H1 (cell line): ENCODE measurements around the gene MCM3. TPM values are rescaled to one million over a fixed set of nuclear protein-coding genes. Genes with fewer than 3 reads are reported as not detected.

Experiments used
- CTCF ChIA-PET: fragments of 300-600 bp; sonication (Branson Sonifier 250); formaldehyde crosslinking; loops from one replicate; lab custom pipeline; 2021; ENCODE audit not compliant: partially characterized antibody; lab: Charles Lee
- POLR2A ChIA-PET: fragments of 300-600 bp; sonication (Branson Sonifier 250); formaldehyde crosslinking; loops from one replicate; lab custom pipeline; 2021; ENCODE audit warnings: inconsistent platforms; ENCODE audit not compliant: partially characterized antibody; lab: Charles Lee
- DNase-seq, 2 experiments: peaks; one replicate each; pipeline versions ENCODE4 v3.0.0 to v3.0.0-alpha.2; 2010 to 2022; ENCODE audit warnings: low spot score in 2 of 2, low read depth in 1 of 2, mixed read lengths in 1 of 2
- FAIRE-seq: peaks from 2 replicates; lab custom pipeline; 2011; peaks lifted over from hg19 to GRCh38; lab: Jason Lieb, UNC
- H2AFZ ChIP-seq: 2 replicates; pipeline ENCODE4 v1.8.1; 2012; ENCODE audit warnings: low read length, inconsistent platforms
- H2AK5ac ChIP-seq: 2 replicates; pipeline ENCODE4 v1.6.1; 2013; ENCODE audit warnings: low read depth, low read length
- H2BK120ac ChIP-seq: replicated peaks from 2 replicates; pipeline ENCODE3; 2013; ENCODE audit warnings: low read depth, low read length, inconsistent platforms
- H2BK12ac ChIP-seq: 2 replicates; pipeline ENCODE4 v1.6.1; 2013; ENCODE audit warnings: low read depth, low read length
- H2BK15ac ChIP-seq: 2 replicates; pipeline ENCODE4 v1.6.1; 2013; ENCODE audit warnings: low read length
- H2BK20ac ChIP-seq: 2 replicates; pipeline ENCODE4 v1.6.1; 2013; ENCODE audit warnings: low read length
- H2BK5ac ChIP-seq: 2 replicates; pipeline ENCODE4 v1.6.1; 2013; ENCODE audit warnings: low read depth, low read length
- H3K14ac ChIP-seq: 2 replicates; pipeline ENCODE4 v1.6.1; 2013; ENCODE audit warnings: inconsistent platforms; ENCODE audit not compliant: insufficient read length
- H3K18ac ChIP-seq: 2 replicates; pipeline ENCODE4 v1.6.1; 2013; ENCODE audit warnings: low read length; ENCODE audit errors: extremely low read depth
- H3K23ac ChIP-seq: 2 replicates; pipeline ENCODE4 v1.6.1; 2013; ENCODE audit warnings: inconsistent platforms; ENCODE audit not compliant: insufficient read length
- H3K23me2 ChIP-seq: 2 replicates; pipeline ENCODE4 v1.6.1; 2013; ENCODE audit warnings: low read depth, low read length
- H3K27ac ChIP-seq: 2 replicates; pipeline ENCODE4 v1.6.1; 2011; ENCODE audit warnings: low read depth, low read length, inconsistent platforms
- H3K27me3 ChIP-seq, 4 experiments: replicated peaks in 1 of 4; 1 replicate in 1 of 4; 2 replicates in 3 of 4; pipeline versions ENCODE4 v1.6.1 to v1.8.1; 2011 to 2013; ENCODE audit warnings: low read length in 3 of 4, mild to moderate bottlenecking in 3 of 4, inconsistent platforms in 2 of 4, mixed read lengths in 2 of 4, moderate library complexity in 1 of 4; ENCODE audit not compliant: control insufficient read depth in 3 of 4, insufficient read depth in 3 of 4; ENCODE audit errors: extremely low read depth in 1 of 4
- H3K36me3 ChIP-seq, 4 experiments: 2 replicates each; pipeline versions ENCODE4 v1.6.1 to v1.8.1; 2011 to 2013; ENCODE audit warnings: mild to moderate bottlenecking in 4 of 4, low read length in 3 of 4, moderate library complexity in 2 of 4, control low read depth in 1 of 4, inconsistent platforms in 1 of 4; ENCODE audit not compliant: insufficient read depth in 4 of 4, control insufficient read depth in 2 of 4
- H3K4ac ChIP-seq: replicated peaks from 2 replicates; pipeline ENCODE3; 2013; ENCODE audit warnings: low read length, low read depth, mixed read lengths, inconsistent platforms; ENCODE audit not compliant: insufficient read length
- H3K4me1 ChIP-seq, 4 experiments: replicated peaks in 1 of 4; 1 replicate in 1 of 4; 2 replicates in 3 of 4; pipeline versions ENCODE4 v1.6.1 to v1.8.1; 2011 to 2013; ENCODE audit warnings: low read length in 3 of 4, inconsistent platforms in 2 of 4, mixed read lengths in 1 of 4; ENCODE audit not compliant: insufficient read depth in 4 of 4, control insufficient read depth in 3 of 4
- H3K4me2 ChIP-seq, 2 experiments: 2 replicates each; pipeline versions ENCODE4 v1.6.1 to v1.8.1; 2011 to 2013; ENCODE audit warnings: low read depth in 2 of 2, low read length in 2 of 2, control low read depth in 1 of 2, inconsistent platforms in 1 of 2, mild to moderate bottlenecking in 1 of 2; ENCODE audit not compliant: insufficient read depth in 1 of 2
- H3K4me3 ChIP-seq, 4 experiments: fragments of 200-600, 300-600 bp in 1 of 4; sonication (generic), shearing (Covaris generic), sonication (Bioruptor Twin) in 1 of 4; 2 replicates each; pipeline versions ENCODE4 v1.5.1 to v1.8.1; 2011 to 2016; ENCODE audit warnings: low read length in 4 of 4, low read depth in 3 of 4, control low read depth in 2 of 4, inconsistent platforms in 2 of 4, mild to moderate bottlenecking in 2 of 4, mixed read lengths in 1 of 4, moderate library complexity in 1 of 4; ENCODE audit not compliant: insufficient read depth in 2 of 4; ENCODE audit errors: extremely low read depth in 1 of 4
- H3K56ac ChIP-seq: replicated peaks from 2 replicates; pipeline ENCODE3; 2013; ENCODE audit warnings: low read depth, mild to moderate bottlenecking, mixed read lengths, low read length, inconsistent platforms; ENCODE audit not compliant: insufficient read length
- H3K79me1 ChIP-seq: 2 replicates; pipeline ENCODE4 v1.6.1; 2013; ENCODE audit warnings: low read depth, low read length, control low read depth
- H3K79me2 ChIP-seq, 2 experiments: 2 replicates each; pipeline versions ENCODE4 v1.6.1 to v1.8.1; 2012 to 2013; ENCODE audit warnings: low read length in 2 of 2, mild to moderate bottlenecking in 2 of 2, inconsistent platforms in 1 of 2; ENCODE audit not compliant: insufficient read depth in 2 of 2, control insufficient read depth in 1 of 2
- H3K9ac ChIP-seq, 4 experiments: replicated peaks in 1 of 4; 1 replicate in 1 of 4; 2 replicates in 3 of 4; pipeline versions ENCODE4 v1.6.1 to v1.8.1; 2011 to 2013; ENCODE audit warnings: low read depth in 3 of 4, low read length in 3 of 4, control low read depth in 2 of 4, mild to moderate bottlenecking in 2 of 4, moderate library complexity in 2 of 4, inconsistent platforms in 1 of 4; ENCODE audit errors: extremely low read depth in 1 of 4
- H3K9me3 ChIP-seq, 2 experiments: 2 replicates each; pipeline versions ENCODE4 v1.6.1 to v1.8.1; 2012 to 2013; ENCODE audit warnings: mild to moderate bottlenecking in 2 of 2, moderate library complexity in 2 of 2, control low read depth in 1 of 2, inconsistent platforms in 1 of 2, low read depth in 1 of 2, low read length in 1 of 2, mixed read lengths in 1 of 2; ENCODE audit not compliant: insufficient read depth in 2 of 2
- H4K20me1 ChIP-seq, 2 experiments: replicated peaks in 1 of 2; 2 replicates each; pipeline versions ENCODE3 to v1.8.1; 2011 to 2013; ENCODE audit warnings: inconsistent platforms in 2 of 2, low read length in 2 of 2, mild to moderate bottlenecking in 1 of 2; ENCODE audit not compliant: insufficient read depth in 2 of 2, control insufficient read depth in 1 of 2
- H4K5ac ChIP-seq: 2 replicates; pipeline ENCODE4 v1.6.1; 2013; ENCODE audit warnings: low read length, low read depth, mixed read lengths, inconsistent platforms; ENCODE audit not compliant: insufficient read length
- H4K8ac ChIP-seq: 2 replicates; pipeline ENCODE4 v1.8.0; 2013; ENCODE audit warnings: mild to moderate bottlenecking, moderate library complexity, low read length, inconsistent platforms; ENCODE audit not compliant: insufficient read depth; ENCODE audit errors: extremely low read depth
- H4K91ac ChIP-seq: replicated peaks from 2 replicates; pipeline ENCODE3; 2013; ENCODE audit warnings: low read length, mixed read lengths, inconsistent platforms; ENCODE audit not compliant: insufficient read length
- BCL11A ChIP-seq, 2 experiments: IDR thresholded peaks; one replicate each; pipeline ENCODE4 v1.6.1; 2011; ENCODE audit warnings: low read depth in 2 of 2, low read length in 2 of 2, mild to moderate bottlenecking in 2 of 2
- CBX5 ChIP-seq: fragments of 300-800, 300-1000 bp; sonication (generic); IDR thresholded peaks from 2 replicates; pipeline ENCODE4 v1.7.1; 2016; ENCODE audit warnings: antibody characterized with exemption, low read length, low read depth
- EGR1 ChIP-seq: IDR thresholded peaks from 2 replicates; pipeline ENCODE4 v1.6.1; 2011; ENCODE audit warnings: low read depth, low read length, borderline replicate concordance
- RAD21 ChIP-seq, 2 experiments: IDR thresholded peaks in 1 of 2; conservative IDR thresholded peaks in 1 of 2; 2 replicates each; pipeline ENCODE4 v1.6.1; 2011; ENCODE audit warnings: low read depth in 2 of 2, low read length in 2 of 2, improper control_type of control experiment in 1 of 2, inconsistent platforms in 1 of 2, mild to moderate bottlenecking in 1 of 2, moderate library complexity in 1 of 2
- SP2 ChIP-seq: IDR thresholded peaks from 2 replicates; pipeline ENCODE4 v1.6.1; 2012; ENCODE audit warnings: mild to moderate bottlenecking, low read length, inconsistent platforms
- SP4 ChIP-seq: IDR thresholded peaks from 2 replicates; pipeline ENCODE4 v1.6.1; 2012; ENCODE audit warnings: low read length, inconsistent platforms
- TAF1 ChIP-seq: IDR thresholded peaks from 2 replicates; pipeline ENCODE4 v1.6.1; 2011; ENCODE audit warnings: mild to moderate bottlenecking, low read depth, low read length
- TBP ChIP-seq: IDR thresholded peaks from 2 replicates; pipeline ENCODE4 v1.6.1; 2011; ENCODE audit warnings: low read depth, low read length, improper control_type of control experiment
- WGBS, 2 experiments: shearing (Covaris generic) in 1 of 2; methylation state at CpG; one replicate each; pipeline versions ENCODE4 v1.1.6 to v1.1.7; 2013 to 2015; ENCODE audit warnings: low lambda C conversion rate in 2 of 2, mixed read lengths in 2 of 2, inconsistent platforms in 1 of 2, low coverage in 1 of 2, missing lambda C conversion rate in 1 of 2; ENCODE audit not compliant: insufficient replicate concordance in 2 of 2, insufficient coverage in 1 of 2, insufficient read length in 1 of 2; ENCODE audit errors: extremely low coverage in 1 of 2, missing lambda C conversion rate in 1 of 2; 5-methylcytosine and 5-hydroxymethylcytosine counted together
- polyA plus RNA-seq, 7 experiments: library from polyadenylated mRNA; depleted of rRNA in 3 of 7; stranded (reverse) in 5 of 7; unstranded in 2 of 7; fragments of >200 nt in 5 of 7; fragments of 200-250 nt in 2 of 7; gene quantifications; 1 replicate in 5 of 7; 2 replicates in 1 of 7; 4 replicates in 1 of 7; pipeline versions ENCODE4 v1.2.1 to v1.2.3, GENCODE V29; 2011 to 2013; ENCODE audit warnings: missing spikeins in 2 of 7, mixed read lengths in 2 of 7
- total RNA-seq: library from RNA; stranded (reverse); fragmentation: NEBNext Ultra II Directional; extraction: Animal tissue kit (Norgen Biotek cat#: 25700); gene quantifications from 2 replicates; pipeline ENCODE4 v1.2.1, GENCODE V29; 2021
- TF ChIP-seq, protein P1 (sequence below): IDR thresholded peaks from 2 replicates; pipeline ENCODE4 v1.6.1; 2012; ENCODE audit warnings: inconsistent platforms

MCM3 gene
- total and polyA plus RNA-seq, 2 of the 8 experiments (the other 6 are each of a cell fraction or from before 2014, with no cell fraction given) = 275 to 293 TPM

DNA sequence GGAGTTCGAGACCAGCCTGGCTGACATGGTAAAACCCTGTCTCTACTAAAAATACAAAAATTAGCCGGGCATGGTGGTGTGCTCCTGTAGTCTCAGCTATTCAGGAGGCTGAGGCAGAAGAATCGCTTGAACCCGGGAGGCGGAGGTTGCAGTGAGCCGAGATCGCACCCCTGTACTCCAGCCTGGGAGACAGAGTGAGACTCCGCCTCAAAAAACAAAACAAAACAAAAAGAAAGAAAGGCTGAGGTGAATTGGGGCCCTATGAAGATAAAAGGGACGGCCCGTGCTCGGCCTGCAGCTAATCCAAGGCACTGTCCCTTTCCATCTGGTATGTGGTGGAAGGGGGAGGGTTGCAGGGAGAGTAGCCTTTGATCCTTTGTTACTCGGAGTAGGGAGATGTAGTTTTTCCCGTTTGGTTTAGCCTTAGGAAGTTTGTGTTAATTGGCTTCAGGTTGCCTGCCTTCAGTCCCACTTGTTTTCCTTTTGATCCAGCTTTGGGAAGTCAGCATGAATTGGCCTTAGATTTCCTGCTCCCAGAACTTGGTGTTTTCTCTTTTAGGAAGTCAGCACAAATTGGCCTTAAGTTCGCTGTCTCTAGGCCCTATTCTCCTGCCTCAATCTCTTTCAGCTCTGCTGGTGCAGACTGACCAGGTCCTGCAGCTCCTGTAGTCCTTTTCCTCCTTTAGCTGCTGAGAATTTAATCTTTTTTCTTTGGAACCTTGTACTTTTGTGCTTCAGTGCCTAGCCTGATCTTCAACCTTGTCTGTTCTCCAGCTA is 41.3 kb upstream of the MCM3 start:
- Histone ChIP-seq H3K4me2 (peak overlapping the region; percentile 59 to 80), H3K9me3 (no peaks in the 10 kb centered on the region), H3K4me3 (peak overlapping the region in 3 of 4 experiments; percentile 14 to 40 (median 15); a peak in 3 of 8 replicates), H3K56ac (no peak overlapping the region), H4K91ac (peak overlapping the region; percentile 9), H3K23ac (no peak overlapping the region), H3K14ac (no peak overlapping the region), H3K79me1 (no peaks in the 10 kb centered on the region), H3K27ac (peak overlapping the region; percentile 56; the same call in 1 of the 2 replicates), H3K27me3 (no peaks in the 10 kb centered on the region), H3K18ac (peak overlapping the region; percentile 38; the same call in 1 of the 2 replicates), H4K5ac (no peak overlapping the region), H2AFZ (peak overlapping the region; percentile 91), H3K36me3 (no peaks in the 10 kb centered on the region), H2BK12ac (peak overlapping the region; percentile 52; the same call in 1 of the 2 replicates), H4K8ac (no peak overlapping the region), H2AK5ac (no peak overlapping the region), H3K4ac (no peak overlapping the region), H3K79me2 (no peaks in the 10 kb centered on the region), H2BK20ac (peak overlapping the region; percentile 23; the same call in 1 of the 2 replicates), H3K9ac (no peak overlapping the region), H2BK5ac (peak overlapping the region; percentile 14; the same call in 1 of the 2 replicates), H2BK120ac (no peak overlapping the region), H3K4me1 (peaks cover 4 to 15% (median 7%) of the 10 kb centered on the region in 4 experiments), H2BK15ac (no peak overlapping the region), H3K23me2 (no peaks in the 10 kb centered on the region), H4K20me1 (no peaks in the 10 kb centered on the region)
- ChIA-PET CTCF (interaction anchor here (0.5 to 1.9 kb wide), 9 partner anchors 12 to 327 kb away, joined by 3 to 6 read pairs (median 3); no protein-coding TSS in a partner anchor), POLR2A (interaction anchor here (0.9 to 2.0 kb wide), 3 partner anchors 12 to 36 kb away, joined by 3 to 4 read pairs (median 3); partner anchors contain the start of gene PAQR8)
- peak; percentile 38 to 50 for DNase-seq
- WGBS, 2 experiments = 57% methylated on average over 14 of the region's 14 CpGs; no CpG with 5 or more reads in 1 of the 2 experiments
- peak; percentile 85 for FAIRE-seq
- TF ChIP-seq SP4 = no peak
- TF ChIP-seq, protein P1, sequence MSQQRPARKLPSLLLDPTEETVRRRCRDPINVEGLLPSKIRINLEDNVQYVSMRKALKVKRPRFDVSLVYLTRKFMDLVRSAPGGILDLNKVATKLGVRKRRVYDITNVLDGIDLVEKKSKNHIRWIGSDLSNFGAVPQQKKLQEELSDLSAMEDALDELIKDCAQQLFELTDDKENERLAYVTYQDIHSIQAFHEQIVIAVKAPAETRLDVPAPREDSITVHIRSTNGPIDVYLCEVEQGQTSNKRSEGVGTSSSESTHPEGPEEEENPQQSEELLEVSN = no peak
- 0 out of 2 replicates have a peak, but pooled peaks have one; percentile 34 for TF ChIP-seq TAF1
- TF ChIP-seq BCL11A (IDR thresholded peaks at IDR 0.05; ENCODE audit: low read depth in 2 of 2, low read length in 2 of 2) = peak in 1 of 2 experiments; percentile 71
- no peak for TF ChIP-seq CBX5
- TF ChIP-seq TBP = 0 out of 2 replicates have a peak, but pooled peaks have one; percentile 8
- no peak for TF ChIP-seq RAD21 (IDR thresholded peaks at IDR 0.05 in 1 of 2, conservative IDR thresholded peaks at IDR 0.05 in 1 of 2; ENCODE audit: low read depth in 2 of 2, low read length in 2 of 2)
- TF ChIP-seq SP2 = no peak
- peak; percentile 56; the same call in 1 of the 2 replicates for TF ChIP-seq EGR1
